Activated CD4-positive, alpha-beta T cell treated with anti-CD3 and anti-CD28 coated beads, Interleukin-2, amount 10 ng/mL, durations not matched to agents 7 days and 5 days (primary cell): ENCODE results near the gene RNF180. TPM values are rescaled to one million over a fixed set of nuclear protein-coding genes. Genes with fewer than 3 reads are reported as not detected.
"Not testable (repeated sequence)": the region's sequence is repeated elsewhere in the genome, so short reads cannot be mapped to it uniquely, and the experiment has no call there.

Experiments
- CTCF ChIA-PET: fragments of 350-600 bp; sonication (Branson Sonifier 250); formaldehyde crosslinking; loops from one replicate; lab custom pipeline; 2021; ENCODE audit warnings: antibody characterized with exemption; lab: Charles Lee
- POLR2A ChIA-PET: fragments of 350-600 bp; sonication (Branson Sonifier 250); formaldehyde crosslinking; loops from one replicate; lab custom pipeline; 2021; ENCODE audit warnings: antibody characterized with exemption; lab: Charles Lee
- DNase-seq: peaks from one replicate; pipeline ENCODE4 v3.0.0-alpha.2; 2020
- H3K27ac Mint-ChIP-seq: one replicate; pipeline ENCODE4 v1.8.0; 2021; ENCODE audit warnings: mild to moderate bottlenecking, moderate library complexity, mixed read lengths
- H3K27me3 Mint-ChIP-seq: one replicate; pipeline ENCODE4 v1.8.0; 2021; ENCODE audit warnings: mixed read lengths
- H3K36me3 Mint-ChIP-seq: one replicate; pipeline ENCODE4 v1.8.0; 2021; ENCODE audit warnings: low read depth, mixed read lengths
- H3K4me1 Mint-ChIP-seq: one replicate; pipeline ENCODE4 v1.8.0; 2021; ENCODE audit warnings: mixed read lengths
- H3K4me3 Mint-ChIP-seq: one replicate; pipeline ENCODE4 v1.8.0; 2021; ENCODE audit warnings: mild to moderate bottlenecking, moderate library complexity, mixed read lengths
- H3K9me3 Mint-ChIP-seq: one replicate; pipeline ENCODE4 v1.8.0; 2021; ENCODE audit warnings: mixed read lengths
- total RNA-seq, 2 experiments: library from RNA; stranded (reverse); gene quantifications; one replicate each; pipeline ENCODE4 v1.2.3, GENCODE V29; 2021

RNF180 gene
- total RNA-seq, 2 experiments from 2014 or later, result not detected

GRCh38 chr5:64384765-64385164 is 219.1 kb downstream of the RNF180 start:
- Mint-ChIP-seq H3K27ac (no peak overlapping the region), H3K36me3 (no peaks in the 10 kb centered on the region), H3K4me1 (no peaks in the 10 kb centered on the region), H3K4me3 (no peak overlapping the region), H3K27me3 (no peaks in the 10 kb centered on the region), H3K9me3 (no peaks in the 10 kb centered on the region)
- CTCF ChIA-PET, result no interaction called here
- DNase-seq, result no peak
- POLR2A ChIA-PET, result no interaction called here

GRCh38 chr5:64397552-64397951 is 231.9 kb downstream of the RNF180 start:
- no peaks in the 10 kb centered on the region for H3K36me3 Mint-ChIP-seq

GRCh38 chr5:64398735-64399134 is 233.1 kb downstream of the RNF180 start:
- CTCF ChIA-PET, POLR2A ChIA-PET, H3K27me3 Mint-ChIP-seq: not testable (repeated sequence)

More at GRCh38 chr5:64397552-64397951, 231.9 kb downstream of the RNF180 start:
- H3K4me3 Mint-ChIP-seq, result no peak overlapping the region
- ChIA-PET POLR2A (no interaction called here), CTCF (no interaction called here)
- H3K27me3 Mint-ChIP-seq, result no peaks in the 10 kb centered on the region
- H3K4me1 Mint-ChIP-seq, result no peaks in the 10 kb centered on the region
- DNase-seq, result no peak
- H3K9me3 Mint-ChIP-seq, result peaks cover 11% of the 10 kb centered on the region
- no peak overlapping the region for H3K27ac Mint-ChIP-seq

GRCh38 chr5:64407103-64407825 is 241.6 kb downstream of the RNF180 start:
- H3K9me3 Mint-ChIP-seq, H3K4me3 Mint-ChIP-seq, POLR2A ChIA-PET, H3K27me3 Mint-ChIP-seq, CTCF ChIA-PET, DNase-seq, H3K27ac Mint-ChIP-seq, H3K36me3 Mint-ChIP-seq, H3K4me1 Mint-ChIP-seq: not testable (repeated sequence)

More at GRCh38 chr5:64398735-64399134, 233.1 kb downstream of the RNF180 start:
- not testable (repeated sequence) for H3K36me3 Mint-ChIP-seq, H3K4me1 Mint-ChIP-seq, H3K27ac Mint-ChIP-seq, DNase-seq, H3K4me3 Mint-ChIP-seq
- peaks cover 11% of the 10 kb centered on the region for H3K9me3 Mint-ChIP-seq

- Mint-ChIP-seq H3K4me1 (no peaks in the 10 kb centered on the region), H3K27ac (no peak overlapping the region), H3K27me3 (no peaks in the 10 kb centered on the region), H3K9me3 (no peaks in the 10 kb centered on the region), H3K36me3 (no peaks in the 10 kb centered on the region), H3K4me3 (no peak overlapping the region)
- ChIA-PET CTCF (no interaction called here), POLR2A (no interaction called here)
- DNase-seq, result no peak
These were observed 251.7 kb downstream of the RNF180 start for GRCh38 chr5:64417390-64417789.

GRCh38 chr5:64418013-64418412 is 252.4 kb downstream of the RNF180 start:
- Mint-ChIP-seq H3K9me3 (peaks cover 2% of the 10 kb centered on the region), H3K27me3 (no peaks in the 10 kb centered on the region), H3K4me1 (no peaks in the 10 kb centered on the region), H3K4me3 (no peak overlapping the region), H3K27ac (no peak overlapping the region), H3K36me3 (no peaks in the 10 kb centered on the region)
- DNase-seq, result no peak
- POLR2A ChIA-PET, result no interaction called here
- CTCF ChIA-PET, result no interaction called here

Other genes starting within 250 kb of the RNF180 start
- not detected for gene HTR1A, start 203.4 kb upstream of the RNF180 start, total RNA-seq